GM15510 (cell line): Measurements from ENCODE around the gene ERFE.

Experiments
- POLR2A ChIP-seq: IDR thresholded peaks from 3 replicates; pipeline ENCODE4 v1.6.1; 2011; ENCODE audit warnings: borderline replicate concordance; ENCODE audit not compliant: insufficient read length; ENCODE audit errors: extremely low read depth

ERFE gene

DNA sequence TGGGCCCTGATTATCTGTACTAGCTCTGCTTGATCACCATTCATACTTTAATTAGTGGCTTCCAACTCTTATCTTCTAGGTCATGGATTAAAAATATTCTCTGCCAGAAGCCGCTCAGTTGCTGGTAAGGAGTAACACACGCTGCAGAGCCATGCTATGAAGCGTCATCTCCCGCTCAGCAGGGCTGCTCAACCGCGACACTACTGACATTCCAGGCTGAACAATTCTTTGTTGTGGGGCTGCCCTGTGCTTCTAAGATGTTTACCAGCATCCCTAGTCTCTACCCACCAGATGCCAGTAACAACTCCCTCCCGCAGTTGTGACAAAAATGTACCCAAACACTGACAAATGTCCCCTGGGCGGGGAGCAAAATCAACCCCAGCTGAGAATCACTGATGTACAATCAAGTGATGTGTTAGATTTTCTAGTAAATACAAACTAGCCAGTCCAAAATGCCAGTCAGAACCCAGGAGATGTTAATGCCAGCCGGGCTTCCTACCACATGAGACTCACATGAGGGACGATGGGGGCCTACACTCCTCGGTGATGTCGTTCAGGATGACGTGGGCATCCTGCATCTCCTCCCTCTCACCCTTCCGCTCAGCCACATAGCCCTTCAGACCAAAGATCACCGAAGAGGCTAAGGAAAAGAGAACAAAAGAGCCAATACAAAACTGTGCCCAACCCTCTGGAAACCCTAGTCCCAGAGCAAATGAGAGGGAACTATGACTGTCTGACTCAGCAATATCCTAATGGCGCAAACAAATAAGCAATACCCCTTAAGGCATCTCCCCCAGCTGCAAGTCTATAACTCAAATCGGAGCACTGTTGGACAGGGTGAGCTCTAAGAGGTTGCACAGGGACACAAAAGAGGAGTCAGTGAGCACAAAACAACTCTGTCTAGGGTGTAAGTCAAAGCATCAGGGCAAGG is 29.1 kb downstream of the ERFE start:
- TF ChIP-seq POLR2A = no peak

DNA sequence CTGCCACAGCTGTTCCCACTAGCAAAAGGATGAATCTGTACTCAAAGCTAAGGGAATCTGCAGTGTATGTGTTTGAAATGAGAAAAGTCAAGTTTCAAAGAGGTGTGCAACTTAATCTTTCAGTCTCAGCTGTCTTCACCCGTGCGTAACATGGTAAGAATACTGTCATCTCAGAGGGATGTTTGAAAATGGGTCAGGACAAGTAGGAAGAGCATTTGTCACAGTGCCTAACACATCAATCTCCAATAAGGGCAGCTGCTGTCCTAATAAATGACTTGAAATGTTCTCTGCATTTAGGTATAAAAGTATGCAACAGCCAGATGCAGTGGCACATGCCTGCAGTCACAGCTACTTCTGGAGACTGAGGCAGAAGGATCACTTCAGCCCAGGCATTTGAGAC is 31.7 kb downstream of the ERFE start:
- TF ChIP-seq POLR2A = no peak

DNA sequence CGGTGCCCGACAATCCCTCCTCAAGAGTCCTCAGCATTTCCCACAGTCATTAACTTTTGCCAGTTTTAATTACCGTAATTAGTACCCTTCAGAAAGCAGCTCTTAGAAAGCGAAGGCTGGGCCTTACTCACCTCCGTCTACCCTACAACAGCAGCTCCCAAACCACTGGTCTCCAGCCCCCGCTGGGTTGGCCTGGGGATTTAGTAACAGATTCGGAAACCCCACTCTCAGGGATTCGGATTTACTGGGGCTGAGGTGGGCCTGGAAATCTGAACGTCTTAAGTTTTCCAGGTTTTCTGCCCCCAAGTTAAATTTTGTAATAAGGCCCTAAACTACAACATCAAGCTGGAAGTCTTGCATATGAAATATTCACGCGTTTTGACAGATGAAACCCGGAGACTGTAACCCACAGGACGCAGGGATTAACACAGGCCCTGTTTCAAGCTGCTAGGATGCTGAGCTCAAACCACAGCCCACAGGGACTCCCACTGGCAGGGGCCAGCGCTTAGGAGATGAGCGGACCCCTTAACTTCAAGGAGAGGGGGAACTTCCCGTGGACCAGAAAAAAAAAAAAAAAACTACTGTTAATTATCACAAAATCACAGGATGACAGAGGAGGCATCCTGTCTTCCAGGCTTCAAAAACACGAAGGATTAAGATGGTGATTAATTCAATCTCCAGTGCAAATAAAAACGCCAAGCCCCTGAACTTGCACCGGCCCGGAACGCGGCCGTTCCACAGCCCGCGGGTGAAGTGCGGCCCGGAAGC is 43.7 kb downstream of the ERFE start:
- TF ChIP-seq POLR2A = no peak

DNA sequence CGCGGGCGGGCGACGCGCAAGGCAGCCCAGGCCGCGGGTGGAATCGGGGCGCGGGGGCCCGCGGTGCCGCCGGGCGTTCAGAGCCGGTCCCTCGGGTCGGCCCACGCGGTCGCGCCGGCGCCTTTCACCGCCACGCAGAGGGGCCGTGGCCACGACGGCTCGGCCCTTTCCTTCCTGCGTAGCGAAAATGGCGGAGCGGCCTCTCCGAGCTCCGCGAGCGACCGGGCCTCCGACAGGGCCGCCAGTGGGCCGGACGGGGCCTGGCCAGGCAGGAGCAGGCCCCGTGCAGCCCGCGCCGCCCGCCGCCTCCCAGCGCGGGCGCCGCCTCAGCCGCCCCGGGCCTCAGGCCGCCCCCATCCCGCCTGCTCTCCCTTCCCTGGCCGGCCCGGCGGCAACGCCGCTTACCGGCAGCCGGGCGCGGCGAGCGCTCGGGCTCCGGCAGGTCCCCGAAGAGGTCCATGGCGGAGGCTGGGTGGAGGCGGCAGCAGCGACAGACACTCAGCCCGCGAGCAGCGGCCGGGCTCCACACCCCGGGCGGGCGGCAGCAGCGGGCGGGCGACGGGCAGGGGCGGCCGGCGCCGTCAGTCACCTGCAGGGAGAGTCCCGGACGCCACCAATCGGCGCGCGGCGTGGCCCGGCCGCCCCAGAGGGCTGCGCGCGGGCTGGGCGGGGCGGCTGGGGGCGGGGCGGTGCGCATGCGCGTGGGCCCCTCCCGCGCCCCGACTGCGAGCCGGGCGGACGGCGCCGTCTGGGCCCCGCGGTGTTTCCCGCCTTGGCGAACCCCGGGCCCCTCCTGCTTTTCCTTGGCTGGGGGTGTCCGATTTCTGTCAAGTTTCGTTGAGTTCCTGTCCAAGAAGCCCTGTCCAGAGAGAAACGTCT is 44.6 kb downstream of the ERFE start, which contains the start of gene ILKAP:
ILKAP (minus strand) TSS at position 602 of the 879 bp plus-strand sequence; CDS start at position 460, 142 bp downstream.
- TF ChIP-seq POLR2A = peak; percentile 91

DNA sequence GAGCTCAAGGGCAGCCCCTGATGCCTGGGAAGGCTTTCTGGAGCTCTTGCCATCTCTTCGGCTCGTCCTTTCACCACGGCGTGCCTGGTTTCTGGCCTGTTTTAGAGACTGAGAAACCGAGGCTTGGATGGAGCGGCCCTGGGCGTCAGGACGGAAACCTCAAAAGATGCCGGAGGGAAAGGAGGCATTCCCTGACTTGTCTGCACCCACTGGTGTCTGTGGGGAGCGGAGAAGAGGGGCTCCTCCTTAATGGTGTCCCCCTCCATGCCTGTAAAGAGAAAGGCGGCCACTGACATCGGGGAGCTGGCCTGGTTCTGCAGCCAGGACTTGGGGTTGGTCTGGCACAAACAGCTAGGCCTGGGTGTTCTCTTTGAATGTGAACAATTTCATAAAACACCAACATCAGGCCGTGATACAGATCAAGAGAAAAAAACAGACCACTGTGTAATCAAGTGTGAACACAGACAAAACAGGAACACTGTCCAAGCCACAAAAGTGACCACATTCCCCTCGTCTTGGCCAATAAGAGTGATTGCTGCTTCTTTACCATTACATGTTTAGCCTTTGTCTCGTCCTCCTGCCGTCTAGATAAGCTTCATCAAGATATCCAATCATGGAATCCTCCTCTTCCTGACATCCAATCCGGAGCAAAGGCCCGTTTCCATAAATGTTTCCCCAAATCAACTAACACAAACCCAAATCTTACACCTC is 45.4 kb downstream of the ERFE start:
- no peak for TF ChIP-seq POLR2A

DNA sequence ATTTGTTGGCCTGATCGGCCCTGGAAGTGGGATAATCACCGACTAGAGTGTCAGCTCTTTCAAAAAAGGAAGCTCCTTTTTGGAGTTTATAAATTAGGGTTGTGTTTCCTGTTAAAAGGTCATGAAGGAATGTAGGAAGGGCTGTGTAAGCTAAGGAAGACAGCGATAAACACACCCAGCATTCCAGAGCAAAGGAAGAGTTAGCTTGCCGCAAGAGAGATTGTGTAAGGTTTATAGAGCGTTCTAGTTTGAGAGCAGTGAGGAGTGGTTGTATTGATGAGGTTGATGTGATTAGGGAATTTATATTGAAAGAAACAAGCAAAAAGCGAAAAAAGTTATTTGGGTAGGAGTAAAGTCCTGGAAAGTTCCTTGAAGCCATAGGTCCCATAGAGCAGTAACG is 48.2 kb downstream of the ERFE start:
- TF ChIP-seq POLR2A = no peak

DNA sequence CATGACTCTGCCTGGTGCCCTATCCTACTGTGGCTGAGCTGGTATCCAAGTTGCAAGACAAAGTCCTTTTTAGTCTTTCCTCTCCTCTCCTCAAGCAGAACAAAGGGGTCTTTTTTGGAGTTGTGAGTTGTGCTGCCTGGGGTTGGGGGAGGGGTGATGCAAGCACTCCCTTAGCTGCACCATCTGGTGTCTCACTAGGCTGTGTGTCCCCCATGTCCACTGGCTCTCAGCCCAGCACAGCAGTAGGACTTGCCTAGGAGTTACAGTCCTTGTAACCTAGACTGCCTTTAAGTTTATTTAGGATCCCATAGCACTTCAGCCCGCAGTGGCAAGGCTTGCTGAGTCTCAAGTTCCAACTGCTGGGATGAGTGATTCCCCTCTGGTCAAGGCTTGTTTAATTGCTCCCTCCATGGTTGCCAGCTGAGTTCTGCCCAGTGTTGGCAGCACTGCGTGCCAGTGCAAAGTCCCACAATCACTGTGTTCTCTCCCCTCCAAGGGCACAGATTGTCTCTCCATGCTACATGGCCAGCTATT is 57.9 kb downstream of the ERFE start:
- no peak for TF ChIP-seq POLR2A
